Type B pancreatic cell (in vitro differentiated cells): ENCODE data around the gene ZNF26. TPM values are rescaled to one million over a fixed set of nuclear protein-coding genes. Genes with fewer than 3 reads are reported as not detected.

Experiments used
- DNase-seq: peaks from one replicate; pipeline ENCODE4 v3.0.0; 2021; ENCODE audit warnings: mixed read lengths; ENCODE audit not compliant: unreplicated experiment; ENCODE audit errors: extremely low spot score
- H3K27ac Mint-ChIP-seq: 2 replicates; pipeline ENCODE4 v1.8.0; 2021; ENCODE audit warnings: mild to moderate bottlenecking, mixed read lengths
- H3K27me3 Mint-ChIP-seq: 2 replicates; pipeline ENCODE4 v1.8.0; 2021; ENCODE audit warnings: mixed read lengths
- H3K36me3 Mint-ChIP-seq: 2 replicates; pipeline ENCODE4 v1.8.0; 2021; ENCODE audit warnings: mixed read lengths
- H3K4me1 Mint-ChIP-seq: one replicate; pipeline ENCODE4 v1.8.0; 2021; ENCODE audit warnings: mixed read lengths; ENCODE audit not compliant: unreplicated experiment
- H3K4me3 Mint-ChIP-seq: 2 replicates; pipeline ENCODE4 v1.8.0; 2021; ENCODE audit warnings: mild to moderate bottlenecking, mixed read lengths
- H3K9me3 Mint-ChIP-seq: 2 replicates; pipeline ENCODE4 v1.8.0; 2021; ENCODE audit warnings: mixed read lengths
- CTCF ChIP-seq: fragments of 200-600 bp; sonication (generic); conservative IDR thresholded peaks from 2 replicates; pipeline ENCODE4 v1.5.0; 2021; ENCODE audit warnings: antibody characterized with exemption, mild to moderate bottlenecking
- total RNA-seq: library from RNA; stranded (reverse); gene quantifications from 2 replicates; pipeline ENCODE4 v1.2.1, GENCODE V29; 2021; ENCODE audit warnings: low replicate concordance

Gene ZNF26
- total RNA-seq, 1 donor from 2014 or later, result 12.5 TPM

GRCh38 chr12:132942611-132943010 is 43.6 kb upstream of the ZNF26 start:
- no peak overlapping the region for H3K27ac Mint-ChIP-seq
- no peaks in the 10 kb centered on the region for H3K27me3 Mint-ChIP-seq
- DNase-seq, result no peak
- H3K36me3 Mint-ChIP-seq, result peaks cover 57% of the 10 kb centered on the region
- no peak for TF ChIP-seq CTCF
- no peak overlapping the region for H3K4me3 Mint-ChIP-seq
- no peaks in the 10 kb centered on the region for H3K4me1 Mint-ChIP-seq
- H3K9me3 Mint-ChIP-seq, result peaks cover 13% of the 10 kb centered on the region

- H3K27ac Mint-ChIP-seq, result no peak overlapping the region
- H3K4me1 Mint-ChIP-seq, result no peaks in the 10 kb centered on the region
- H3K4me3 Mint-ChIP-seq, result no peak overlapping the region
- H3K9me3 Mint-ChIP-seq, result peaks cover 18% of the 10 kb centered on the region
- no peak for TF ChIP-seq CTCF
- DNase-seq, result no peak
- H3K36me3 Mint-ChIP-seq, result peaks cover 67% of the 10 kb centered on the region
- H3K27me3 Mint-ChIP-seq, result no peaks in the 10 kb centered on the region
These were observed 40.4 kb upstream of the ZNF26 start for GRCh38 chr12:132945806-132946205.

DNA sequence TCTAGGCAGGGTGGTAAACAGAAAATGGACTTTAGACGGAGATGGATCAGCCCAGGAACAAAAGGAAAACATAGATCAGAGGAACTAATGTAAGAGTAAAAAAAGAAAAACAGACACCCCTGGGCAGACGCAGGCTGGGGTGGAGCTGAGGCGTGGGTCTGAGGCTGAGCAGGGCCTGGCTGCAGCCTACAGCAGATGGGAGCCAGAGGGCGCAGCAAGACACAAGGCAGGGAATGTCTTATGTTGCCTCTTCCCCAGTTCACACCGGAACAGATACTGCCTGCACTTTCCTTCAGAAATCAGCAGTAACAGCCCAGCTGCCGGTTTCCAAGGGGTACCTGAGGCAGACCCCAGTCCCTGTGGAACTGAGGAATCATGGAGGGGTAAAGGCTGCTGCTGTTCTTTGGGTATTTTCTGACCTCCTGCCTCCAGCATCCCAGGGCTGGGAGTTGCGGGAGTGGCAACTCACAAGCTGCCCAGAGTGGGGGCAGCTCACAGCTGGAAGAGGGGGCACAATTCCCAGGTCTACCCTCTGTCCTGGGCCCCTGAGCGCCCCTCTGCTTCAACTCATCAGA is 39.8 kb upstream of the ZNF26 start:
- no peak overlapping the region for H3K4me3 Mint-ChIP-seq
- DNase-seq, result no peak

GRCh38 chr12:132948146-132949066 is 37.8 kb upstream of the ZNF26 start:
- H3K27me3 Mint-ChIP-seq, result no peaks in the 10 kb centered on the region
- H3K27ac Mint-ChIP-seq, result no peak overlapping the region
- no peaks in the 10 kb centered on the region for H3K4me1 Mint-ChIP-seq
- TF ChIP-seq CTCF, result no peak
- H3K36me3 Mint-ChIP-seq, result peaks cover 57% of the 10 kb centered on the region
- DNase-seq, result no peak
- no peak overlapping the region for H3K4me3 Mint-ChIP-seq
- peaks cover 13% of the 10 kb centered on the region for H3K9me3 Mint-ChIP-seq

More for the DNA sequence above, 39.8 kb upstream of the ZNF26 start:
- H3K4me1 Mint-ChIP-seq, result no peaks in the 10 kb centered on the region
- H3K27ac Mint-ChIP-seq, result no peak overlapping the region
- no peaks in the 10 kb centered on the region for H3K27me3 Mint-ChIP-seq
- peaks cover 62% of the 10 kb centered on the region for H3K36me3 Mint-ChIP-seq
- no peak for TF ChIP-seq CTCF
- H3K9me3 Mint-ChIP-seq, result peaks cover 18% of the 10 kb centered on the region

GRCh38 chr12:132949936-132950837 is 36.0 kb upstream of the ZNF26 start:
- TF ChIP-seq CTCF, result no peak
- H3K9me3 Mint-ChIP-seq, result peaks cover 25% of the 10 kb centered on the region
- H3K4me3 Mint-ChIP-seq, result no peak overlapping the region
- no peaks in the 10 kb centered on the region for H3K27me3 Mint-ChIP-seq
- H3K27ac Mint-ChIP-seq, result no peak overlapping the region
- peaks cover 7% of the 10 kb centered on the region for H3K4me1 Mint-ChIP-seq
- peaks cover 54% of the 10 kb centered on the region for H3K36me3 Mint-ChIP-seq
- no peak for DNase-seq
